ENCODE measurements around the gene BLOC1S1.

DNA sequence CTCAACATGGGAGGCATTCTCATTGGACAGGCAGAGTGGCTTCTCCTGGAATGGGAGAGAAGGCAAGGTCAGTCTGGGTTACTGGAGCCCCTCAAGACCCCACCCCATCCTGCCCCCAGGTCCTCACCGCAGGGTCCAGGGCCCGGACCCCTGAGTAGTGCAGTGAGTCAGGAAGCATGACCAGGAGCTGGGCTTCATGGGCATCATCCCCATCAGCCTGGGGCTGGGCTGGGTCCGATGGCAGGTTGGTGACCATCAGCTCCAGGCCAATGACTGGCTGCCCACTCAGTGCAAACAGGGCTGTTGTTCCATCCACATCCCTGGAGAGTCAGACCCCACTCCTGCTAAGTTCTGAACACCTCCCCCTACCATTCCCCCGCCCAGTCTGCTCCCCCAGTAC is 21.2 kb upstream of the BLOC1S1 start:
- TF ChIP-seq POLR2A (IDR thresholded peaks at IDR 0.05; ENCODE audit: low read length) (no peak), GATA1 (IDR thresholded peaks at IDR 0.05; ENCODE audit: low read depth, low read length) (no peak)
